ENCODE data around the gene CEACAM19.

CEACAM19 gene

GRCh38 chr19:44689290-44690130 lies 18.2 kb downstream of the CEACAM19 start:
- peaks cover 29 to 37% of the 10 kb centered on the region in 2 donors for H3K27me3 Mint-ChIP-seq
- no peak overlapping the region for H3K4me3 Mint-ChIP-seq
- peaks cover 39 to 53% of the 10 kb centered on the region in 2 donors for H3K4me1 Mint-ChIP-seq
- ATAC-seq (replicated peaks) = peak; percentile 21 to 51
- DNase-seq = peak; percentile 42
- H3K36me3 Mint-ChIP-seq = no peaks in the 10 kb centered on the region
- H3K9me3 Mint-ChIP-seq = peaks cover 0 to 1% of the 10 kb centered on the region in 2 donors
- H3K27ac Mint-ChIP-seq = peak overlapping the region; percentile 48

GRCh38 chr19:44690131-44690440 lies 18.8 kb downstream of the CEACAM19 start:
- Mint-ChIP-seq H3K9me3 (peaks cover 0 to under 1% of the 10 kb centered on the region in 2 donors), H3K4me3 (no peak overlapping the region), H3K27ac (no peak overlapping the region), H3K4me1 (peaks cover 35 to 48% of the 10 kb centered on the region in 2 donors), H3K27me3 (peaks cover 26 to 33% of the 10 kb centered on the region in 2 donors), H3K36me3 (no peaks in the 10 kb centered on the region)
- DNase-seq = no peak
- no peak for ATAC-seq (replicated peaks)

GRCh38 chr19:44692379-44692721 lies 21.1 kb downstream of the CEACAM19 start:
- Mint-ChIP-seq H3K4me1 (peaks cover 28 to 30% of the 10 kb centered on the region in 2 donors), H3K36me3 (no peaks in the 10 kb centered on the region), H3K4me3 (peak overlapping the region; percentile 42 to 62), H3K27me3 (peaks cover 26 to 40% of the 10 kb centered on the region in 2 donors), H3K9me3 (no peaks in the 10 kb centered on the region), H3K27ac (peak overlapping the region; percentile 60)
- DNase-seq = no peak
- ATAC-seq (replicated peaks) = peak in 1 of 2 donors; percentile 28

- H3K36me3 Mint-ChIP-seq = no peaks in the 10 kb centered on the region
- peaks cover 34 to 40% of the 10 kb centered on the region in 2 donors for H3K27me3 Mint-ChIP-seq
- DNase-seq (no peak), ATAC-seq (replicated peaks) (no peak)
- H3K4me3 Mint-ChIP-seq = no peak overlapping the region
- H3K9me3 Mint-ChIP-seq = no peaks in the 10 kb centered on the region
- H3K27ac Mint-ChIP-seq = no peak overlapping the region
- peaks cover 24% of the 10 kb centered on the region in 2 donors for H3K4me1 Mint-ChIP-seq
Measured at GRCh38 chr19:44694184-44694579, 22.9 kb downstream of the CEACAM19 start.

GRCh38 chr19:44696939-44697669 lies 25.8 kb downstream of the CEACAM19 start:
- no peak for ATAC-seq (replicated peaks)
- DNase-seq = no peak
- Mint-ChIP-seq H3K36me3 (no peaks in the 10 kb centered on the region), H3K4me1 (peaks cover 8 to 9% of the 10 kb centered on the region in 2 donors), H3K9me3 (no peaks in the 10 kb centered on the region), H3K4me3 (no peak overlapping the region), H3K27ac (no peak overlapping the region), H3K27me3 (peaks cover 28 to 34% of the 10 kb centered on the region in 2 donors)

- H3K4me3 Mint-ChIP-seq = no peak overlapping the region
- peaks cover 28 to 34% of the 10 kb centered on the region in 2 donors for H3K27me3 Mint-ChIP-seq
- peaks cover 4 to 5% of the 10 kb centered on the region in 2 donors for H3K4me1 Mint-ChIP-seq
- no peaks in the 10 kb centered on the region for H3K9me3 Mint-ChIP-seq
- H3K36me3 Mint-ChIP-seq = no peaks in the 10 kb centered on the region
- no peak overlapping the region for H3K27ac Mint-ChIP-seq
- ATAC-seq (replicated peaks) (no peak), DNase-seq (no peak)
Measured at GRCh38 chr19:44697670-44698034, 26.4 kb downstream of the CEACAM19 start.

GRCh38 chr19:44698492-44699201 lies 27.4 kb downstream of the CEACAM19 start, which contains the start of gene CEACAM16:
Gene CEACAM16 (plus strand): TSS chr19:44699151. CDS start chr19:44701457, 2,306 bp downstream.
- ATAC-seq (replicated peaks) (no peak), DNase-seq (no peak)
- H3K4me3 Mint-ChIP-seq = no peak within 1 kb of the TSS
- H3K27ac Mint-ChIP-seq = no peak within 1 kb of the TSS
- peaks cover 0 to 3% of the 10 kb centered on the region in 2 donors for H3K4me1 Mint-ChIP-seq
- no peaks in the 10 kb centered on the region for H3K9me3 Mint-ChIP-seq
- no peaks in the 10 kb centered on the region for H3K36me3 Mint-ChIP-seq
- peaks cover 28 to 39% of the 10 kb centered on the region in 2 donors for H3K27me3 Mint-ChIP-seq

- ATAC-seq (replicated peaks) (no peak), DNase-seq (no peak)
- H3K27me3 Mint-ChIP-seq = peaks cover 24 to 35% of the 10 kb centered on the region in 2 donors
- H3K4me3 Mint-ChIP-seq = no peak overlapping the region
- no peaks in the 10 kb centered on the region for H3K9me3 Mint-ChIP-seq
- H3K4me1 Mint-ChIP-seq = no peaks in the 10 kb centered on the region
- no peak overlapping the region for H3K27ac Mint-ChIP-seq
- no peaks in the 10 kb centered on the region for H3K36me3 Mint-ChIP-seq
Measured at GRCh38 chr19:44700547-44700946, 29.3 kb downstream of the CEACAM19 start.

- Mint-ChIP-seq H3K4me3 (no peak overlapping the region), H3K27me3 (peaks cover 24 to 32% of the 10 kb centered on the region in 2 donors), H3K9me3 (no peaks in the 10 kb centered on the region), H3K27ac (no peak overlapping the region), H3K4me1 (no peaks in the 10 kb centered on the region), H3K36me3 (no peaks in the 10 kb centered on the region)
- DNase-seq = no peak
- no peak for ATAC-seq (replicated peaks)
Measured at GRCh38 chr19:44701228-44701627, 29.9 kb downstream of the CEACAM19 start.

- Mint-ChIP-seq H3K4me1 (no peaks in the 10 kb centered on the region), H3K36me3 (no peaks in the 10 kb centered on the region), H3K27me3 (peaks cover 14 to 26% of the 10 kb centered on the region in 2 donors), H3K9me3 (no peaks in the 10 kb centered on the region), H3K4me3 (no peak overlapping the region), H3K27ac (no peak overlapping the region)
- ATAC-seq (replicated peaks) (no peak), DNase-seq (no peak)
Measured at GRCh38 chr19:44702551-44703176, 31.4 kb downstream of the CEACAM19 start.

- H3K4me3 Mint-ChIP-seq = no peak overlapping the region
- no peak for DNase-seq
- H3K27me3 Mint-ChIP-seq = peaks cover 5 to 18% of the 10 kb centered on the region in 2 donors
- H3K4me1 Mint-ChIP-seq = no peaks in the 10 kb centered on the region
- H3K27ac Mint-ChIP-seq = no peak overlapping the region
- no peaks in the 10 kb centered on the region for H3K36me3 Mint-ChIP-seq
- ATAC-seq (replicated peaks) = no peak
- H3K9me3 Mint-ChIP-seq = no peaks in the 10 kb centered on the region
Measured at GRCh38 chr19:44703336-44704078, 32.2 kb downstream of the CEACAM19 start.

- Mint-ChIP-seq H3K9me3 (peaks cover 0 to 2% of the 10 kb centered on the region in 2 donors), H3K27ac (no peak overlapping the region), H3K27me3 (peaks cover 3 to 22% of the 10 kb centered on the region in 2 donors), H3K4me3 (no peak overlapping the region), H3K36me3 (no peaks in the 10 kb centered on the region), H3K4me1 (no peaks in the 10 kb centered on the region)
- DNase-seq = no peak
- no peak for ATAC-seq (replicated peaks)
Measured at GRCh38 chr19:44704982-44705381, 33.7 kb downstream of the CEACAM19 start.

- DNase-seq (no peak), ATAC-seq (replicated peaks) (no peak)
- Mint-ChIP-seq H3K9me3 (peaks cover 0 to 2% of the 10 kb centered on the region in 2 donors), H3K36me3 (no peaks in the 10 kb centered on the region), H3K4me1 (no peaks in the 10 kb centered on the region), H3K27me3 (peaks cover 9 to 28% of the 10 kb centered on the region in 2 donors), H3K4me3 (no peak overlapping the region), H3K27ac (no peak overlapping the region)
Measured at GRCh38 chr19:44705502-44706010, 34.3 kb downstream of the CEACAM19 start.

Measured in stimulated activated naive B cell treated with anti-CD40 and anti-IgM and Interleukin-4, amounts not matched to agents 10 μg/mL and 1 μg/mL and 100 μg/mL, for 72 hours (primary cell).